ENCODE data around the gene HECTD2. TPM values are rescaled to one million over a fixed set of nuclear protein-coding genes. Genes with fewer than 3 reads are reported as not detected.
A peak's percentile ranks its signal among the peaks of the same experiment; 100 is the strongest.
"Not testable (repeated sequence)": the region's sequence is repeated elsewhere in the genome, so short reads cannot be mapped to it uniquely, and the experiment has no call there.

HECTD2 gene
- total RNA-seq, 1 experiment from 2014 or later = 8.1 TPM

- no peak for DNase-seq (ENCODE audit: low read depth)
Observed at GRCh38 chr10:91474009-91474408, 63.9 kb downstream of the HECTD2 start.

DNA sequence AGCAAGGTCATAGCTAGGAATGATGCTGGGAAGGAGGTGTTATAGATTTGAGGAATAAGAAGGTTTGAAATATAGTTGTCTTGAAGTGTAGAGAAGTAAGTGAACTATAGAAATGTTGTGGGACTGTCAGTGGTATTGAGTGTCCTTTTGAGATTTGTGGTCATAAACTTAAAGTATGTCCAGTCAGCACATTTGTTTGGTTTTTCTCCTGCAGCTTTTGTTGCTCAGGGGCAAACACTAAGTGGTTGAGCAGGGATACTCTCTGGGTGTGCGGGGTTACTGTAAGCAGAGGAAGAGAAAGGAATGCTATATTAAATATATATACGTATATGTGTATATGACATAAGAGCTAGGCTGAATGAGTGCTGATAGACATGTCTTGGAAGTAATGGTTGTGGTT lies 67.1 kb downstream of the HECTD2 start:
- DNase-seq (ENCODE audit: low read depth) = no peak

- no peak for DNase-seq (ENCODE audit: low read depth)
Observed at GRCh38 chr10:91479583-91479982, 69.4 kb downstream of the HECTD2 start.

- no peak for DNase-seq (ENCODE audit: low read depth)
Observed at GRCh38 chr10:91487911-91488582, 77.9 kb downstream of the HECTD2 start.

DNA sequence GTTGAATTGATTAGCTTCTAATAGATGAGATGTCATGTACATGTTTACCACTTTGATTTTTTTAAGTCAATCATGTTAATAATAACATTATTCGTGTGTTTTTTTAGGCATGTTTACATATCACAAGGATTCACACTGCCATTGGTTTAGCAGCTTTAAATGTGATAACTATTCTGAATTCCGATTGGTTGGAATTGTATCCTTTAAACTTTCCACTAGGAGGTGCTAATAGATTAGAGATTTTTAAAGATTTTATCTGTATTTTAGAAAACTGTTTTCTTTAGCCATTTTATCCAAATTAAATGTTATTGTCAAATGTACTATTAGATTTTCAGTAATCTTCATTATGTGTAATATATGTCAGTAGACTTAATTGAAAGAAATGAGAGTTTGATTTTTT lies 83.2 kb downstream of the HECTD2 start:
- DNase-seq (ENCODE audit: low read depth) = peak; percentile 49

- DNase-seq (ENCODE audit: low read depth) = no peak
Observed at GRCh38 chr10:91495402-91495801, 85.3 kb downstream of the HECTD2 start.

- DNase-seq (ENCODE audit: low read depth) = no peak
Observed at GRCh38 chr10:91496016-91496415, 85.9 kb downstream of the HECTD2 start.

DNA sequence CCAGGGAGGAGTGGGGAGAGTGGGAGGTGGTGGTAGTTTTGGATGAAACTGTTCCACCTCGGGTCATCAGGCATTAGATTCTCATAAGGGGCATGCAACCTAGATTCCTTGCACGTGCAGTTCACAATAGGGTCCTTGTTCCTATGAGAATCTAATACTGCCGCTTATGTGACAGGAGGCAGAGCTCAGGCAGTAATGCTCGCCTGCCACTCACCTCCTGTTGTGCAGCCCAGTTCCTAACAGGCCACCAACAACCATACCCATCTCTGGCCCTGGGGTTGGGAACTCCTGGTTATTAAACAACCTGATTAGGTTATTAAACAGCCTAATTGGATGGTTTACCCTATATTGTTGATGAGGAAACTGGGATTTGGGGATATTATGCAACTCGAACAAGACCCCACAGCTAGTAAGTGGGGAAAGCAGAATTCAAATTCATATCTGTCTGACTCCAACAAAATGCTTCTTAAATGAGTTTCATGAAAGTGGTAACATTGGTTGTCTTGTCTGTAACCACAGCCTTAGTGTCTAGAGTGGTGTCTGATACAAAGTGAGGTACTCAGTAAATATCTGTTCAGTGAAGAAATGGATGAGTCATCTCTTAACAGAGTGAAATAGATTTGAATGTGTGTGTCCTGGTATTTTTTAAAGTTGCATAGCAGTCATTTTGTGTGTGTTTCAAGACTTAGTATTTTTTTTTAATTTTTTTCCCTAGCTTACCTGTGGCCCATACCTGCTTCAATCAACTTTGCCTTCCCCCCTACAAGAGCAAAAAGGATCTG lies 101.6 kb downstream of the HECTD2 start:
- DNase-seq (ENCODE audit: low read depth) = peak; percentile 79

- no peak for DNase-seq (ENCODE audit: low read depth)
Observed at GRCh38 chr10:91512458-91512857, 102.3 kb downstream of the HECTD2 start.

DNA sequence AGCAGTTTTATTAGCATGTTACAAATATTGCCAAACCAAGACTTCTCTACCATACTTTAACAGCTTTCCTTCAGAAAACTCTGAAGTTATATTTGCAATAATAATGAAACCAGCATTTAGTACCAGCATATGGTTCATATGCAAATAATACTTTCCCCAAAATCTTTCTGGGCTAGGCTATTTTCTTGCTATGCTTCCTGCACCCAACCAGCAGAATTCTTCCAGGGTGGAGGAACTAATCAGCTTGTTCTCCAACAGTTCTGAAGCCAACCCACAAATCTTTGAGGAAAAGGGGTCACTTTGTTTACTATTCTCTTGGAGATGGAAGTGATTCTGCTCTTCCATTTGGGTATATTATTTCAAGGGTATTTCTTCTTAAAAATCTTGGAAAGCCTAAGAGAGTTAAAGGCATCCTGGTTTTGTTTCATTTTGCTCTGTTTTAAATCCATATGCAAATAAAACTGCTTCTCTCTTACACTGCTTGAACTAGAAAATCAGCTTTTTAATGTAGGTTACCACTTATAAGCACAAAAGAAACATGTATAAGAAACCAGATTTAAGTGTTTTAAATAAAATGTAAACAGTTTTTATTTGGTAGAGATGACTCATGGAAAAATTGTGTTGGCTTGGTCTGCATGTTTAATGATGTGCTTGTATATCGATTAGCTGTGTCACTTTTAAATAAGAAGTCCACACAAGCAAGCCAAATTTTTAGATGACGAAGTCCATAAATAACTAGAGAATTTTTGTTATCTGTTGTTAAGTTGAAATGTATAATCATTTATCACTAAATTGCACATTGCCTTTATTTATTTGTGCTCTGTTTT lies 103.7 kb downstream of the HECTD2 start:
- peak; percentile 23 for DNase-seq (ENCODE audit: low read depth)

GRCh38 chr10:91514787-91515186 lies 104.6 kb downstream of the HECTD2 start:
- DNase-seq (ENCODE audit: low read depth) = no peak

- no peak for DNase-seq (ENCODE audit: low read depth)
Observed at GRCh38 chr10:91517394-91517793, 107.2 kb downstream of the HECTD2 start.

- DNase-seq (ENCODE audit: low read depth) = no peak
Observed at GRCh38 chr10:91519899-91520514, 109.9 kb downstream of the HECTD2 start.

DNA sequence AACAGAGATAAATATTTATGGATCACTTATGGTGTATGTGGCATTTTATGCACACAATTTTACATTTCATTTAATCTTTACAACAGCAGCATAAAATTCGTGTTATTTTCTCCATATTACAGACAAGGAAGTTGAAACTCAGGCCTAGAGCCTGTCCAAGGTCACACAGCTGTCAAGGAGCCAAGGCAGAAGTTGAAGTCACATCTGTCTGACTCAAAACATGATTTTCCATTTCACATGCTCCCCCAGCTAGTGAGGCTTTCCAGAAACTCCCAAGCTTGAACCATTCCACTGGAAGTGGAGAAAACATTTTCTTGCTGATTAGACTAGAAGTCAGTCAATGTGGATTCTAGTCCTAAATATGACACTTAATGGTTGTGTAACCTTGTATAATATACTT lies 110.5 kb downstream of the HECTD2 start:
- no peak for DNase-seq (ENCODE audit: low read depth)

DNA sequence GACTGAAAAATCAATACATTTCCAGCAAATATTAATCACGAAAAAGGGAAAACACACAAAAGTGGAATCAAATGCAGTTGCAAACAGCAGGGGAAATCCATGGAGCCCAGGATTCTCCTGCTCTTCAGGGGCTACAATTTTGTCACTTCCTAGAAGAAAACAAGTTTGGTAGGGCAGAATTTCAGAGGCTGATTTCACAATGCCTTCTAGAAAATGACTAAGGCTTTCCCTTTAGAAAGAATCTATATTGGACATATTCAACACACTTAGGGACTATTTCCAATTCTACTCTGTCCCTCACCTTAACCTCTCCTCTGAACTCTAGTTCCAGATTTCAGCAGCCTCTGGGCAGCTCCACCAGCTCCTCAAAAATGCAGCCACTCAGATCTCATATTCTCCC lies 111.3 kb downstream of the HECTD2 start:
- DNase-seq (ENCODE audit: low read depth) = no peak

DNA sequence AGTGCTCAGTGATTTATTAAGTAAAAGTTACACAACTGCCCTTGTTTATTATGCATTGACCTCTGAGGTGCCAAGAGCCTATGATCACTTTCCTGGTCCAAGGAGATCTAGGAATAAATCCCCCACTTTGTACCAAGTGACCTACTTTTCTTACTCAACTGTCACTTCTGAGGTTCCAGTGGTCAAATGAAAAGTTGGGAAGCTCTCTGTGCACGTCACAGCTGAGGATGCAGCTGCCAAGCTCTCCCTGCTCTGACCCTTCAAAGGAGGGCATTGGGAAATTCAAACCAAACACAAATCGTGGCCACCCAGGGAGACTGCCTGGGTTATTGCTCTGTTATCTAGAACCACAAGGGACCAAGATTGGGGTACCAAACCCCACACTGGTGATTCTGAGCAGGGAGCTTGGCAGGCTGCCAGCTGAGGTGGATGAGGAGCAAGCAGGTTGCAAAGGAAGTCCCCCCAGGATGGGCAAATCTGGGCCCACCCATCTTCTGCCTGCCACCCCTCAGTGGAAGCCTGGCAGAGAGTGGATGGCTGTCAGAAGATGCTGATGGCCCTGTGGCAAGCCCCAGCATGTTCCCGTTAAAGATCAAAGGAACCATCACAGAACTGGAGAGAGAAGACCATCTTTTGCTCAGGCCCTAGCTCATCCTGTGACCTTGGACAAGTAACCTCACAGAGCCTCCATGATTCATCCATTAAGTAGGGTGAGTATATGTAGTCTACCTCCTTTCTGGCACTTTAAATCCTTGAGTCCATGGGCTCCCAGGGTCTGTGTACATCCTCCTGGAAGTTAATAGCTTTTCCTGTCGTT lies 116.0 kb downstream of the HECTD2 start:
- DNase-seq (ENCODE audit: low read depth) = no peak

DNA sequence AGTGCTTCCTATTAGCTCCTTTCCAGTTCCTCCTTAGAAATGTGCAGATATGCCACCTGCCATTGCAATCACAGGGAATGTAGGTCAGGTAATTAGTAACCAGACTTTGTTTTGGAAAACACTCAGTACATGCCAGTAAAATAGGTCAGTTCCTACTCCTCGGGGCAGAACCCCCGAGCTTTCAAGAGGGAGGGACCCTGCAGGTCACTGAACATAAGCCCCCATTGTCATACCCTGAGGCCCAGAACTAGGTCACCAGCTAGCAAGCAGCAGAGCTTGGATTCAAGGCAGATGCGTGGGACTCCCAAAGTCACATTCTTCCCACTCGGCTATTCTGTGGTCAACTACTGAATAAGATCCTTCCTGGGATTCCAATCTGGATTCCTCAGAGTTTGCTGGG lies 117.9 kb downstream of the HECTD2 start:
- DNase-seq (ENCODE audit: low read depth) = no peak

GRCh38 chr10:91528768-91529167 lies 118.6 kb downstream of the HECTD2 start:
- no peak for DNase-seq (ENCODE audit: low read depth)

- not testable (repeated sequence) for DNase-seq (ENCODE audit: low read depth)
Observed at GRCh38 chr10:91534789-91535188, 124.6 kb downstream of the HECTD2 start.

- DNase-seq (ENCODE audit: low read depth) = peak; percentile 33
Observed at GRCh38 chr10:91536111-91536510, 126.0 kb downstream of the HECTD2 start.

DNA sequence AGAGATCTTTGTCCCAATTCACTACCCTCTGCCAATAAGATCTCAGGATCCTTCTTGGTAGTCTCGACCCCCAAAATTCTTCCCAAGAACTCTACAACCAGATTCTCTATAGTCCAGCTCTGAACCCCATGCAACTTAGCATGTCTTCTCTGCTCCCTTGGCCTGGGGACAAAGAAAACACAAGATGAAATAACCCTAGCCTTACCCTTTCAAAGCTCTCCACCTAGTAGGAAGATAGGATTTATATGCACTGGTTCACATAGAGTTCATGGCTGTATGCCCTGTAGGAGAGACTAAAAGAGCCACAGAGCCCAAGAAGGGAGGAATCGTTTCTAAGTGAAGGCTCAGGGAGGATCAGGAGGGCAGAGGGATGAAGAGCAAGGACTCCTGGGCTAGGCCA lies 126.6 kb downstream of the HECTD2 start:
- peak; percentile 13 for DNase-seq (ENCODE audit: low read depth)

Data from M059J (cell line).